Fibroblast of skin of abdomen (primary cell): Measurements from ENCODE around the gene DTNA.
"Not testable (repeated sequence)": the region's sequence is repeated elsewhere in the genome, so short reads cannot be mapped to it uniquely, and the experiment has no call there.

ENCODE experiments used
- DNase-seq: peaks from one replicate; pipeline ENCODE4 v3.0.0-alpha.2; 2013

DTNA gene

DNA sequence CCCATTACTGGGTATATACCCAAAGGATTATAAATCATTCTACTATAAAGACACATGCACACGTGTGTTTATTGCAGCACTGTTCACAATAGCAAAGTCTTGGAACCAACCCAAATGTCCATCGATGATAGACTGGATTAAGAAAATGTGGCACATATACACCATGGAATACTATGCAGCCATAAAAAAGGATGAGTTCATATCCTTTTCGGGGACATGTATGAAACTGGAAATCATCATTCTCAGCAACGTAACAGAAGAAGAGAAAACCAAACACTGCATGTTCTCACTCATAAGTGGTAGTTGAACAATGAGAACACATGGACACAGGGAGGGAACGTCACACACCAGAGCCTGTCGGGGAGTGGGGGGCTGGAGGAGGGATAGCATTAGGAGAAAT, 15.6 kb downstream of the DTNA start:
- not testable (repeated sequence) for DNase-seq

DNA sequence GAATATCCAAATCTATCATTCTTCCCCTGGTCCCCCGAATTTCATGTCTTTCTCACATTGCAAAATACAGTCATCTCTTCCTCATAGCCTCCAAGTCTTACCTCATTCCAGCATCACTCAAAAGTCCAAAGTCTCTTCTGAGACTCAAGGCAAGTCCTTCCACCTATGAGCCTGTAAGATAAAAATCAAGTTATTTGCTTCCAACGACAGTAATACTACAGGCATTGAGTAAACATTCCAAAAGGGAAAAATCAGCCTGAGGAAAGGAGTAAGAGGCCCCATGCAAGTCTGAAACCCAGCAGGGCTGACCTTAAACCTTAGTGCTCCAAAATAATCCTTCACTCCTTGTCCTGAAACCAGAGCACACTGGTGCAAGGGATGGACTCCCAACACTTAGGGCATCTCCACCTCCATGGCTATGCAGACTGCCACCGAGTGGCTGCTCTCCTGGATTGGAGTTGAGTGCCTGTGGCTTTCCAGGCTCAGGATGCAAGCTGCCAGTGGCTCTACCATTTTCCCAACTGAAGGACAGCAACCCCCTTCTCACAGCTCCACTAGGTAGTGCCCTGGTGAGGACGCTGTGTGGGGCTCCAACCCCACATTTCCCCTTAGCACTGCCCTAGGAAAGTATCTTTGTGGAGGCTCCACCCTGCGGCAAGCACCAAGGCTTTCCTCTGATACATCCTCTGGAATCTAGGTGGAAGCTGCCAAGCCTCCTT, 16.3 kb downstream of the DTNA start:
- DNase-seq, result no peak

DNA sequence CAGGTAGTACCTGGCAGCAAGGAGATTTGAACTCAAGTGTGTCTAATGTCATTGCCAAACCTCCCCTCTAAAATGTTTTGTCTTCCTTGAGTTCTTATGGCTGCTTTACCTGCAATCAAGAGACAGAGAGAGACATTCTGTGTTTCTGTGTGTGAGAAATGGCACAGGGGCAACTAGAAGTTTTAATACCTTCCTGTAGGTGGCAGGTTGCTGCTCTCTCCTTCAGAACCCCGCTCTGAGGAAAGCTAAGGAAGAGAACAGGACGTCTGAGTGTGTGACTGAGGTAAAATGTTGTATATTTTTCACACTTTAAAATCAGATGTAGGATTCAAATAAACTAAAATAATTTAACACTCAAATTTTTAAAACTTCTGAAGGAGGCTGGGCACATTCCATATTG, 19.2 kb downstream of the DTNA start:
- DNase-seq, result peak; percentile 33

DNA sequence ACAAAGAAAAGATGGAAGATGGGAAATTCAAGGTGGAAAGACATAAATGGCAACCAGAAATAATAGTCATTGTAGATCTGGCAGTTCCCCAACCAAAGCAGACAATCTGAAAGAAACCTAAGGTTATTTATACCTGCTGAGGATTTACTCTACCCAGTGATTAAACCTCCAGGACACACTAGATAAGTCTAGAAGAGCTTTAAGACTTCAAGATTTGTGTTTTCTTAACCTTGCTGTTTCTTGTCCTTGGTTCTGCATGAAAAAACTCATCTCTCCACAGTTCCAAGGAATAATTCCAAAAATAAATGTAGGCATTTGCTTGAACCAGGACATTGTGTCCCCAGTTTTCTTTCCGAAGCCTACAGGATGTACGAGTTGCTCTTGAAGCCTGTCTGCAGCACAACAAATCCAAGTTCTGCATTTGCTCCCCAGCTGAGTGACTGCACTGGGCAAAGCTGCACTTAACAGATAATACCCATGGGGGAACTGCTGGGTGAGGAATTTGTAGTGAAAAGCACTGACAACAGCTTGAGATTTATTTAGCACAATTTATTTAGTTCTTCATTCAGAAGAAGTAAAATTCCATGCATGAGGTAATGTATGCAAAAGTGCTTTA, 19.8 kb downstream of the DTNA start:
- peak; percentile 13 for DNase-seq

DNA sequence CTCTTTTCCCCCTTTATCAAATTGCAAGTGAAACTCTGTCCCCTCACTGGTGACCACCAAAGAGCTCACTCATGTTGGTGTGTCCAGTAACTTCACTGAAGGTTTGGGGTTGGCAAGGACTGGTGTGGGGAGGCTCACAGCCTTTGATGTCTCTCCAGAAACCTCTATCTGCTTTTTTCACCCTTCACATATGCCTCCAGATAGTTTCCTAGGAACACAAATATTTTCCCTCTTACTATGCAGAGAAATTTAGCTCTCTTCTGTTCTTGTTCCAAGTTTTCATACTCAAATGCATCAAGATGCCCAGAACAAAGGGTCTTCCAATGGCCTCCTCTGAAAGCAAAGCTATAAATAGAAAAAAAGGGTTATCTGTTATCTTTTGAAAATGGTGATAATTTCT, 20.7 kb downstream of the DTNA start:
- DNase-seq, result no peak

DNA sequence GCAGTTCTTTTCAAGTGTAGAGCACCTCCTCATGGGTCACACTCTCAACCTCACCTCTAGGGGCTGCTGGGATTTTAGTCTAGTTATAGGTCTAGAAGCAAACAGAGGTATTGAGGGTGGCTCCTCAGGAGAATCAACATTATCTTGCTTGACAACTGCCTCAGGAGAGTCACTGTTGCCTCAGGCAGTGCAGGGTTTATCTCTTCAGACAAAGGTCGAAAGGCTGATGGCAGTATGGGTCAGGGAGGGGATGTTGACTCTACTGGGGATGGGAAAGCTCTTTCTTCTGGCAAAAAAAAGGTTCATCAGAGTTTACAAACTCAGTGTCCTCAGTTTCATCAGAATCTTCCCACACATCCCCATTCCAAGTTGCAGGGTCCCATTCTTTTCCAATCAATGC, 24.0 kb downstream of the DTNA start:
- no peak for DNase-seq

DNA sequence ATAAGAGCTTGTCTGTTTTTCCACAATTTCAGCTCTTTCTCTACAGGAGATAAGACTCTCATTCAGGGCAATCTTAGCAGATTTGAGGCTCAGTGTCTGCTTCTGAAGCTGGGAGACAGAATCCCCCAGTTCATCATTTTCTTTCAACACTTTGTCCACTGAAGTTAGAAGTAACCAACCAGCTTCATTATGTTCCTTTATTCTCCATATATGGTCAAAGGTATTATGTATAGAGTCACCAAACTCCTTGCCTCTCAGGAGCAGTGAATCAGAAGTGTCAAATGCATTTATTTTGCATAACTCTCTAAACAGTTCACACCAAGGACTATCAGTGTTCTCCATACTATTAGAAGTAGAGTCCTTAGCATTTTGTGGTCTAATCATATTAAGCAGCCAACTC, 24.4 kb downstream of the DTNA start:
- peak; percentile 52 for DNase-seq

DNA sequence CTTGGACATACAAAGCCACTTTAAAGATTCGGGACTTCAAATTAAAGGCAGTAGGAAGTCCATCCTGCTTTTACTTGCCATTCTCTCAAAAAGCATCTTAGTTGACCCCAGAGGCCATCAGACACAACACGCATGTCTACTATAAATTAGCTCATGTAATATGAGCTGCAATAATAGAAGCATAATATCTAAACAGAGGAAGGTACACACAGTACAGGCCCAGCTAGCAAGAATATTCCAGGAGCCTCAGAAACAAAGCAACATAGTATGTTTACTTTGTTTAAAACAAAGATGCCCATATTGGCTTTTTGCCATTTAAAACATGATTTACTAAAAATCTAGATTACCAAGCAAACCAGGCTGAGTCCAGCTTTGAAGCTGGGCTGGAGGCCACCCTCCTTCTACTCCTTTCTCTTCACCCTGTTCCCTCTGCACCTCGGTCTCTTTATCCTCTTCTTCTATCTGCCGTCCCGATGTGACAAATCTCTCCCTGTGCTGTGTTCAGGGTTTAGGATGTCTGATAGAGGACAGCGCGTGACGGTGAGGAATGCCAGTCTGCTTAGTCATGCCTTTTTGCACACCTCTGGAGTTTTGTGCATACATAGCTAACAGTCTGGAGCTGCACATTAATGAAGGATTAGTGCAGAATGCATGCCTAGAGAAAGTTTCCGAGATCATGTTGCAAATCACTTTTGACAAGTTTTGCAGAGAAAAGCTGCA, 28.2 kb downstream of the DTNA start:
- peak; percentile 63 for DNase-seq

DNA sequence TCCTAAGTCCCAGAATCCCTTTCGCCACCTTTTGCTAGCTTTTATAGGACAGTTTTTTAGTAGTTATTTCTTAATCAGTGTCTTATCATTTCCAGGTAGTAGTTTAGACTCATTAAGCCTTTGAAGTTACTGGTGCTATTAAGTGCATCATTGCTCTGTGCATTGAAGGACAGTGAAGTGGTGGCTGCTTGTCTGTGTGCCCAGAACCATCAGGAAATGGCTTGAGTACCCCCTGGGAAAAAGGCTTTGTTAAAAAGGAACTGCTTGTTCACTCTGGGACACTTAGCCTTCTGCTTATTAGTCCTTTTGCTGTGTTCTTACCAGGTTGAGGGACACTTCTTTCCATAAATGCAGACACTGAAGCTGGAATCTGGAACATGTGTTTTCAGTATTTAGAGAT, 30.0 kb downstream of the DTNA start:
- no peak for DNase-seq

DNA sequence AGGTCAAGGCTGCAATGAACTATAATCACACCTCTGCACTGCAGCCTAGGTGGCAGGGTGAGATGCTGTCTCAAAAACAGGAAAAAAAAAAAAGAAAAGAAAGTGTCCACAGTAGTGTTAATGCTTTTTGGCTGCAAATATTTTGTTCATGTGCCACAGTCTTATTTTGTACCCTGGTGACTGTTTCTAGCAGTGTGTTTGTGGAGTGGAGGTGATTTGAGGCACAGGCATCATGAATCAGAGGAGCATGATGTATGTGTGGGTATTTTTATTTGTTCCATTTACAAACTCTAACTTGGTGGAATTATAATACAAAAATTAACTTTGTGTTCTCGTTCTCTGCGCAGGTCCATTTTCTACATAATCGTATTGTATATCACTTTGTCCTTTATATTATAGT, 30.6 kb downstream of the DTNA start:
- DNase-seq, result no peak

DNA sequence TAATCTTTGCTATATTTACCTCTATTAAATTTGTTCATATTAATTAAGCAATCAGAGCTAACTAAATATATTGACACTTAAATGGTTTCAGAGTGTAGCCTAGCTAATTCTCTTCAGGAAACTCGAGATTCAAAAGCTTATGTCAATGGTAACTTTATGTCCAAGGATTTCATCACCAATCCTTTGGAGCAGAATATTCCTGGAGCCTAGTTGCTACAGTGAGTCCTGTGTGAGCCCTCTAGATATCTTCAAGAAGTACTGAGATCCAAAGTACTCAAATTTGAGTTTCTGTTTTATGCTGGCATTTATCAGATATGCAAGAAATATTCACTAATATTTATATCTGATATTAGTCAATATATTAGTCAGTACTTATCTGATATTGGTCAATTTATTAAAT, 31.3 kb downstream of the DTNA start:
- DNase-seq, result no peak

DNA sequence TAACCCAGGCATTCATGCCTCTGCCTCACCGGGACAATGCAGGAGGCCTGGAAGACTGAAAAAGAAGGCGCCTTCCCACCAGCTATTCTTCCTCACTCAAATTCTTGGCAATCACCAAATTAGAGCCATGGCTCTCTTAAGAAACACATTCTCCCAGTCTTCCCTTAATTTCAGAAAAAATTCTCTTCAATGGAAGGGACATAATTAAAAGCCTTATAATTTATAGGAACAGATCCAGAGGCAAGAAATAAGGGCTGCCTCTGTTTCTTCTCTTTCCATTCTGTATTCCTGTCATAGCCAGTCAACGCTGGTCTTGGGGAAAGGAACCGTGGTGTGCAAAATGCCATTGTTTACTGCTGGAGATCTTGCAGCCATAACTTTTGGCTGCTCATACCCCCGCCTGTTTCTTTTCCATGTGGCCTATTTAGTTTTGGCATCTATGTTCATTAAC, 32.8 kb downstream of the DTNA start:
- no peak for DNase-seq

DNA sequence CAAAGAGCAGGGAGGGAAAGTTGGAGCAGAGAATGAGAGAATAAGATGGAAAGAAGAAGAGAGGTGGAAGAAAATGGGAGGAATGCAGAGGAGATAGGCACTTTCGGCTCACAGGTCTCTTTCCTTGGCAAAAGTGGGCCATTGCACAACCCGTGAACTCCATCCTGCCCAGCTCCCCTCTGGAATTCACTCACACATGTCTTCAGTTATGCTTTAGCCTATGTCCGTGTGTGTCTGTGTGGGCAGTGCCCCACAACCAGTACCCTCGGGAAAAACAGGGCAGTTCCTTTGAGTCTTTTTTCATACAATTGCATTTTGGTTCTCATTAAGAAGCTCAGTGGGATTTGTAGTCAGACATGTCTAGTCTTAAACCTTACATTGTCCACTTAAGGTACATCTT, 34.5 kb downstream of the DTNA start:
- DNase-seq, result no peak

DNA sequence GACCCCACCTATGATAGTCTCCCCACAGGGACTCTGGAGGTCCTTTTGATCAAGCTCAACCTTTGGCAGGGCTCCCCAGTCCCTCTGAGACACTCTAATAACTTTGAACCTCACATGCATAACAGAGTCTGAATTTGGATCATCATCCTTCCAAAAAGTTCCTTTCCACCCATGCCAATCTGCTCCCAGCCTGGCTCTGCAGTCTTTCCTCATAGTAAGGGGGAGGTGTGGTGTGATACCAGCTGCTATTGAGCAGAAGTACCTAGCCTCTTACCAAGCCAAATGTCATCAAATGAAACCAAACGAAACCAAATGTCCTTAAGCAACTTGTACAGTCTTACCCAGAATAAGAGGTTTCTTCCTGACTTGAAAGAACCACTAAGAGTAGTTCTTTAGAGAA, 36.5 kb downstream of the DTNA start:
- no peak for DNase-seq

DNA sequence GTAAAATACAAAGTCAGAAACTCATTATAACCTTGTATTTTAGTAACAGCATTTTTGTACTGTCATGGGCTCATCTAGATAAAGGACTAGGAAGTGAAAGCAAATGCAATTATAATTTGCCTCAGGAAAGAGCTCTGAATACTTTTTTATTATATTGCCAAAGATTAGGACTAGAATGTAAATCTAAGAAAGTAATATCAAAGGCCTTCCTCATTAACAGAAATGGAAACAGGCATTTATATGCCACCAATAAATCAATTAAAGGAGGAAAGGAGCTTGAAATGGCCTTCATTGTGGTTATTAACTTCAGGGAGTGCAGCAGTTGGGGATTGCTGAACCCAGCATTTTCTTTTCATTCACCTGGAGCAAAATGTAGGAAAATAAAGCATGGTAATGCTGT, 39.6 kb downstream of the DTNA start:
- DNase-seq, result no peak

DNA sequence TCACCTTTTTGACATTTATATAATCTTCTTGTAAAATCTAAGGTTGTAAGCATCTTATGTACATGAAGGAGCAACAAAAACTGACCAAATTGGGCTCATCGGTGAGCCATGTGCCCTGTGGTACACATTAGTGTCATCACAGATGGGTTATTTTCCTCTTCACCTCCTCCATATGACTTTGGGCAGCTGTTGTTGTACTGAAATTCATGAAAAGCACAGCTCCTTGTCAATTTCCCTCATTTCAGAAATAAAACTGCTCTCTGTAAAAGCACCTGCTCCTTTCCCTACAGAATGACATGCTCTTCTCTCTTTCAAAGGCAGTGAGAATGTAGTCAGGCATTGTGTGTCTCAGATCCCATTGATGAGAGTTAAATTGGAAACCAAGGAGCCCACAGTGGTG, 42.0 kb downstream of the DTNA start:
- no peak for DNase-seq

DNA sequence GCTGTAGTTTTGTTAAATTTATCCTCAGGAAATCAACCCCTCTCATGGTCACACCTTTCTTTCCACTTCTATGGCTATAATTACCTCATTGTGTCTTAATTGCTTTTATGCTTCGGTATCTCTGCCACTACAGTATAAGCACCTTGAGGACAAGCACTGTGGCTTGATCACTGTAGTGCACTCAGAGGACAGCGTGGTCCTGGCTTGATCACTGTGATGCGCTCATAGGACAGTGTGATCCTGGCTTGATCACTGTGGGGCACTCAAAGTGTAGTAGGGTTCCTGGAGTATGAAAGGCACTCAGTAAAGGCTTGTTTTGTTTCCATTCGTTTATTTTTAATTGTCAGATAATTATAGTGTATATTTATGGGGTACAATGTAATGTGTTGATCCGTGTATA, 44.2 kb downstream of the DTNA start:
- no peak for DNase-seq

DNA sequence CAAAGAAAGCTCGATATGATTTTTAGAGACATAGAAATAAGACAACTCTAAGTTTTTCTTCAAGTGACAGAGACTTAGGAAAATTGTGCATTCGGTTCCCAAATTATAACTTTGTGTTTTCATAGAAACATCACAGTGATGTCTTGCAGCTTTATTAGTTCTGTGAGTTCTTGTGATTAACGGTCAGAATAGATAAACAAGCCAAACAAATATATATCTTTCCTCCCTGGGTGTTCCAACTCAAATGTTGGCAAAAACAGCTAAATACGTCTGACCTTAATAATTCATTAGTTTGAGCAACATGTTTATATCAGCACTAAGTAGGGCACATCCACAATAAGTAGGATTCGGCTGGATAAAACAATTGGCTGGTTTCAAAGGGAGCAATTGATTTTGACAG, 47.6 kb downstream of the DTNA start:
- DNase-seq, result no peak

DNA sequence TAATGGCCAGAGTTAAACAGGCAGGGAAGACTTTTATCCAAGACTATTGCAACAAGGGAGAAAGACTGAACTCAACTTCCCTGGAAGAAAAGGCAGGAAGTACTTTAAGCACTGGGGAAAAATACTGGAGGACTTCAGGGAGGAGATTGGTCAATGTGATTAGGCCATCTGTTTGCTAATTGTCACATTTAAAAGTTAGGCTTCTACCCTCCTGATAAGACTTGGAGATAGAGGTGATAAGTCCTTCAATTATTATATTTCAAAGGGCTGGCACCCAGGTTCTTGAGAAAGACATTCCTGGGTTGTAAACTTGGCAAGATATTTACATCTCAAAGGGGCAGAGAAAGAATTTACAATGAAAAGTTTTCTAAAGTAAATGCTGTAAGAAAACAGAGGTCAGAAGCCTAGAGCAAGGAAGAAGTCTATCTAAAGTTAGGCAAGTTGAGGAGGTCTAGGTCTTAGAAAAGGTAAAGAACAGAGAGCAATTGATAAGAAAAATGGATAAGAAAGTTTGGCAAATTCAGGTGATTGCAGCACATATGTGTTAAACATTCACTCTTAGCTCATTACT, 48.4 kb downstream of the DTNA start:
- DNase-seq, result no peak

DNA sequence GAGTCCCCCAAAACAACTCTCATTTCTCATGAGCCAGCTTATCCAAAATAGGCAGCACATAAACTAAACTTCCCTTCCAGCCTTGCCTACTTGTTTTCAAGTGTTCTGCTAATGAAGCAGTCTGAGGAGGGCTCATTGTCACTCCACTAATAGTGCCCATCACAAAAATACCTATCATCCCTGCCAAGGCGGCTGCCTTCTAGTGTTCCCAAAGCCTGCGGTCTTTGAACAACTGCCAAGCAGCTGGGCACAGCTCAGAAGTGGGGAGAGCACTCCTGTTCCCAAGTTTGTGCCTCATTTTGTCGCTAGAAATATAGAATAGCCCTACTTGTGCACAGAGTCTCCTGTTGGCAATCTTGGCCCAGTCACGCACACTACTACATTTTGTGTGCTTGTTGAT, 50.3 kb downstream of the DTNA start:
- DNase-seq, result no peak

DNA sequence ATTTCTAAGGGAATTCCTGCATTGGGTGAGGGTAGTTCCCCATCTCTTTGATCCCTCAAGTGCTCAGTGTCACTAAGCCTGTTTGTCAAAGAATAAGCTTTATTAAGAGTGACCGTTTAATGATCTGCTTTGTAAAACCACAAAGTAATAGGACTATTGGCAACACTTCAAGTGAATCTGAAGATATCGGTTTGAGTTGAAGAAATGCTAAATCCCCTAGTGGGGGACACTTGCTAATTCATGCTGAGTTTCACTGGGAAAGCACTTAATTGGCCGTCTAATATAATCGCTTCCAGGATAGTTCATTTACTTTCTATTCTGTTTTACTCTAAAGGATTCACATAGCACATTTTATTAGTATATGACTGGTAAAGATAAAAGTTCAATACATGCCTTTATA, 54.4 kb downstream of the DTNA start:
- DNase-seq, result no peak

DNA sequence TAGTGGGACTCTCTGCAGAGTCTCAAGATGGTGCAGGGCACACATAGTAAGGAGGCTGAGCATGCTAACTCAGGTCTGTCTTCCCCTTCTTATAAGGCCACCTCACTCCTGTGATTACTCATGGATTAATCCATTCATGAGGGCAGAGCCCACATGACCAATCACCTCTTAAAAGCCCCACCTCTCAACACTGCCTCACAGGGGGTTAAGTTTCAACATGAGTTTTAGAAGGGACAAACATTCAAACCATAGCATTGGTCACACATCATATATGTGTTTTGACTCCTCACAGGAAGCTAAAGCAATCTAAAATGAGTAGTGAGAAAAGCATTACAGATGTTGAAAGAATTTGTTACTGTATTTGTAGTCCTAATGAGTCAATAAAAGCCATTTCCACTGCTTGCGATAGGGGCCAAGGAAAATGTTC, 57.5 kb downstream of the DTNA start:
- peak; percentile 91 for DNase-seq

DNA sequence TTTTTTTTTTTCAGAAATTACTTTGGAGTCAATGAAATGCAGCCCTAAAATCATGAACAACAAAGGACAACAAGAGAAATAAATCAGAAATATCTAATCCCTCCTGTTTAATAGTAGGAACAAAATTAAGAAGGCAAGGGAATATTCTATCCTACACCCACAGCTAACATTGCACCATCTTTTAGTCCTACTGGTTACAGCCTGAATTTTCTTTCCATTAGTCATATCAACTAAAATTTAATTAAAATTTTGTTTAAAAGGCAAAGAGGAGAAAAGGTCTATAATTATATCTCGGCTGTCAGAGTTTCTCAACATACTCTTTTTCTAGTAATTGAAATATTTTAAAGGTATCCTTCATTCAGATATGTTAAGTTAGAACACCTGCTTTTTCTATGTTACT, 61.9 kb downstream of the DTNA start:
- no peak for DNase-seq

DNA sequence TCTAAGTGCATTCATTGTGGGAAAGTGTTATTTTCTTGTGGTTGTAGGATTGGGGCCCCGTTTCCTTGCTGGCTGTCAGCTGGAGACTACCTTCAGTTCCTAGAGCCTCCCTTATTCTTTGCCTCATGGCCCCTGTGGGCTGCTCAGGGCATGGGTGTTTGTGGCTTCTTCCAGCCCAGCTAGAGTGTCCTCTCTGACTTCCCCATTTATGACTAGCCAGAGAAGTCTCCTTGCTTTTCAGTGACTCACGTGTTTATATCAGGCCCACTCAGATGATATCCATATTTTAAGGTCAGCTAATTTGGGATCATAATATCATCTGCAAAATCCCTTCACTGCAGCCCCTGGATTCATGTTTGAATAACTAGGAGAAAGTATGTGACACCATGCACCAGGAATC, 62.8 kb downstream of the DTNA start:
- peak; percentile 30 for DNase-seq
